Nasal cavity respiratory epithelium epithelial cell of viscerocranial mucosa (primary cell): ENCODE data around the gene OR4F6. TPM values are rescaled to one million over a fixed set of nuclear protein-coding genes. Genes with fewer than 3 reads are reported as not detected.

Experiments used
- total RNA-seq: library from RNA; depleted of rRNA; stranded (reverse); fragments of >200 nt; gene quantifications from 2 replicates; pipeline ENCODE4 v1.2.3, GENCODE V29; 2014

OR4F6 gene, protein sequence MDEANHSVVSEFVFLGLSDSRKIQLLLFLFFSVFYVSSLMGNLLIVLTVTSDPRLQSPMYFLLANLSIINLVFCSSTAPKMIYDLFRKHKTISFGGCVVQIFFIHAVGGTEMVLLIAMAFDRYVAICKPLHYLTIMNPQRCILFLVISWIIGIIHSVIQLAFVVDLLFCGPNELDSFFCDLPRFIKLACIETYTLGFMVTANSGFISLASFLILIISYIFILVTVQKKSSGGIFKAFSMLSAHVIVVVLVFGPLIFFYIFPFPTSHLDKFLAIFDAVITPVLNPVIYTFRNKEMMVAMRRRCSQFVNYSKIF
- not detected in 2 replicates for total RNA-seq

DNA sequence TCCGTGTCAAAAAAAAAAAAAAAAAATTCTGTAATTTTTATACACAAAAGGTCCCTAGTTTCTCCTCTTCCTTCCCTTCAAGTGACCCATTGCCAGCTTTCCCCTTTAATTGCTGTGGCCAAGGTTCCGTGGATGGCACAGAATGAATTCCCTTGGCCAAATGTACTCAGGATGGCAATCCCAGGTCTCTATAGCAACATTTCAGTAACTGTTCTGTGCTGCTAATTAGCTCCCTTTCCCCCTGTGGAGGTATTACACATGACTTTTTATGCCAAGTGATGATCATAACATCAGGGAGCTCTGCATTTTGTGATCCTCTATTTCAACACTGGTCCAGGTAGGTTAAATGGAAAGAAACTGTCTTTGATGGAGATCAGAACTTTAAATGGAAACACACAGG, at the start of gene OR4F6:
OR4F6 (plus strand) TSS at position 301 of the 400 bp plus-strand sequence. CDS start 2,211 bp downstream, outside the sequence.

DNA sequence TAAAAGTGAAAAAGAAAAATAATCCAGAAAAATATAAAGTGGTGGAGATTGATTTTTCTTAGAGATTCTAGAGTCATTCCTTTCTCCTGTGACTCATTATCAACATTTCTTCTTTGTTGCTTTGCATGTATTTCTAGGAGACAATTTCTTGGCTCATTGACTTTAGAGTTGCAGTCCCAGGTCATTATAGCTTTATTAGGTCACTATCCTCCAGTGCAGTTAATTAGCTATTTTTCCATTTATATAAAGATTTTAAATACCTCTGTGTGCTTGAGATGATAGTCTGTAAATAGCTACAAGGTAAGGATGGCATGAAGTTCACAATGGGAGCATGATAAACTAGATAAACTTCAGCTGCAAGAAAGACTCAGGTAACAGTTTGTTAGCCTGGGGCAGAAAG, 8.6 kb downstream of the OR4F6 start, which contains the start of gene OR4F15:
OR4F15 (plus strand) TSS at position 301 of the 400 bp plus-strand sequence. CDS start 5,985 bp downstream, outside the sequence.

Other genes starting within 250 kb of the OR4F6 start
- 39.6 and 40.0 TPM in 2 replicates for gene TM2D3, start 151.1 kb upstream of the OR4F6 start, total RNA-seq
- gene TARS3, start 79.0 kb upstream of the OR4F6 start, total RNA-seq = 7.9 and 11.3 TPM in 2 replicates
- gene OR4F15, start 8.7 kb downstream of the OR4F6 start, total RNA-seq = not detected in 2 replicates